Gastroesophageal sphincter (tissue), 4 donors: ENCODE measurements around the gene FAM43A. TPM values are rescaled to one million over a fixed set of nuclear protein-coding genes. Genes with fewer than 3 reads are reported as not detected.

Experiments used
- ATAC-seq: fragments of 150-250 bp; one replicate; pipeline ENCODE4 v1.9.1; 2016; ENCODE audit warnings: mild to moderate bottlenecking, moderate library complexity
- H3K27ac ChIP-seq, 4 donors: fragments of 200-600 bp; sonication (generic) in 3 of 4; 1 replicate in 3 of 4; 2 replicates in 1 of 4; pipeline ENCODE4 v1.5.1; 2016 to 2019
- H3K27me3 ChIP-seq: fragments of 200-600 bp; sonication (generic); one replicate; pipeline ENCODE4 v1.5.1; 2019
- H3K36me3 ChIP-seq, 2 donors: fragments of 200-600 bp; sonication (generic); one replicate each; pipeline ENCODE4 v1.5.1; 2019; ENCODE audit warnings: control low read depth in 1 of 2
- H3K4me1 ChIP-seq, 3 donors: fragments of 200-600 bp; sonication (generic); 1 replicate in 2 of 3; 2 replicates in 1 of 3; pipeline ENCODE4 v1.5.1; 2016 to 2019; ENCODE audit warnings: control low read depth in 2 of 3
- H3K4me3 ChIP-seq, 2 donors: fragments of 200-600 bp; sonication (generic); one replicate each; pipeline ENCODE4 v1.5.1; 2019; ENCODE audit warnings: mild to moderate bottlenecking in 1 of 2, moderate library complexity in 1 of 2
- H3K9me3 ChIP-seq, 3 donors: fragments of 200-600 bp; sonication (generic); one replicate each; pipeline ENCODE4 v1.5.1; 2017 to 2019; ENCODE audit warnings: control low read depth in 2 of 3
- EP300 ChIP-seq: sonication (generic); formaldehyde crosslinking; IDR thresholded peaks from one replicate; pipeline ENCODE4 v1.6.1; 2017; ENCODE audit warnings: antibody characterized with exemption, mild to moderate bottlenecking
- POLR2A ChIP-seq, 2 donors: fragments of 450-650 bp; IDR thresholded peaks; one replicate each; pipeline ENCODE4 v1.6.1; 2017; ENCODE audit warnings: antibody characterized with exemption in 2 of 2, mild to moderate bottlenecking in 2 of 2, moderate library complexity in 1 of 2
- POLR2AphosphoS5 ChIP-seq: sonication (generic); formaldehyde crosslinking; IDR thresholded peaks from one replicate; pipeline ENCODE4 v1.6.1; 2017; ENCODE audit warnings: antibody characterized with exemption
- WGBS, 2 donors: methylation state at CpG; one replicate each; pipeline ENCODE4 v1.1.5; 2018; ENCODE audit warnings: low coverage in 1 of 2; 5-methylcytosine and 5-hydroxymethylcytosine counted together
- total RNA-seq, 4 donors: library from RNA; depleted of rRNA; stranded (reverse); fragments of >200 nt; gene quantifications; one replicate each; pipeline ENCODE4 v1.1.0, GENCODE V29; 2016
- TF ChIP-seq, protein P1 (sequence below), 4 experiments: fragments of 200-600 bp in 2 of 4; fragments of 450-650 bp in 2 of 4; sonication (generic) in 1 of 4; IDR thresholded peaks; one replicate each; pipeline ENCODE4 v1.5.1; 2017 to 2019; ENCODE audit warnings: antibody characterized with exemption in 4 of 4, mild to moderate bottlenecking in 2 of 4, moderate library complexity in 2 of 4

The FAM43A gene, protein sequence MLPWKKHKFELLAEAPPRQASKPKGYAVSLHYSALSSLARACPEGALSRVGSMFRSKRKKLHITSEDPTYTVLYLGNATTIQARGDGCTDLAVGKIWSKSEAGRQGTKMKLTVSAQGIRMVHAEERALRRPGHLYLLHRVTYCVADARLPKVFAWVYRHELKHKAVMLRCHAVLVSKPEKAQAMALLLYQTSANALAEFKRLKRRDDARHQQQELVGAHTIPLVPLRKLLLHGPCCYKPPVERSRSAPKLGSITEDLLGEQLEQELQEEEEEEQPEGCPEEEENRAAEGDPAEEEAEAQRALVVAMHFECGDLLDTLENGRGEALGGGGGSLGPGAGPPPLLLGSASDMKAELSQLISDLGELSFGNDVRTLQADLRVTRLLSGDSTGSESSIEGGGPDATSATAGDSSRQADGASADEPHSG
- total RNA-seq: 10 to 100 TPM; 15.9 to 36.3 (median 23.8) TPM

DNA sequence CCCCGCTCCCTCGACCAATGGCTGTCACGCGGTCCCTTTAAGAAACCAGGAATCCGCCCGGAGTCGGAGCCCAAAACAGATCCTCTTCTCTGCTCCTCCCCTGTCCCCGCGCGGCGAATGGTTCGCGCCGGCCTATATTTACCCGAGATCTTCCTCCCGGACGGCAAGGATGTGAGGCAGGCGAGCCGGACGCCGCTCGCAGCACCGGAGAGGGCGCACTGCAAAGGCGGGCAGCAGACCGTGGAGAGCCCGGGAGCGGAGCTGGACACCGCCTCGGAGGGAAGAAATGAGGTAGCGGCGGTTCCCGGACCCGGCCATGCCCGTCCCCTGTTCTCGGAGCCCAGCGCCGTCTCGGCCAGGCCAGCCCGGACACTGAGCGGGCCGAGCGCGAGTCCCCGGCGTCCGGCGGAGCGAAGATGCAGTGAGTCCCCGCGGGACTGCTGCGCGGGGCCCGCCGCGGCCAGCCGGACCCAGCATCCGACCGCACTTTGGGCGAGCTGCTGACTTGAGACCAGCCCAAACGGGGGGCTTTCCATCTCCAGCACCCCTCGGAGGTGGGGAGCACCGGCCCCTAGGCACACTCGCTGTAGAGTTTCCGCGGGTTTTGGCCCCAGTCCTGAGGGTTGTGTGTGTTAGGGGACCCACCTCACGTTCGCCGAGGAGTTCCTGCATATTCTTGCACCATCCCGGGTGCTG lies at the start of gene FAM43A:
Gene FAM43A (plus strand): TSS at position 166 of the 696 bp plus-strand sequence. CDS start 944 bp downstream, outside the sequence.
- Histone ChIP-seq H3K4me3 (peak within 1 kb of the TSS; percentile 76 to 84), H3K9me3 (no peaks in the 10 kb centered on the region), H3K27ac (peak within 1 kb of the TSS; percentile 62 to 87 (median 86)), H3K36me3 (no peaks in the 10 kb centered on the region), H3K4me1 (peaks cover 0 to 57% (median 22%) of the 10 kb centered on the region in 3 donors), H3K27me3 (no peaks in the 10 kb centered on the region)
- TF ChIP-seq EP300: no peak
- TF ChIP-seq POLR2A (IDR thresholded peaks at IDR 0.05): peak; percentile 99
- TF ChIP-seq, protein P1, sequence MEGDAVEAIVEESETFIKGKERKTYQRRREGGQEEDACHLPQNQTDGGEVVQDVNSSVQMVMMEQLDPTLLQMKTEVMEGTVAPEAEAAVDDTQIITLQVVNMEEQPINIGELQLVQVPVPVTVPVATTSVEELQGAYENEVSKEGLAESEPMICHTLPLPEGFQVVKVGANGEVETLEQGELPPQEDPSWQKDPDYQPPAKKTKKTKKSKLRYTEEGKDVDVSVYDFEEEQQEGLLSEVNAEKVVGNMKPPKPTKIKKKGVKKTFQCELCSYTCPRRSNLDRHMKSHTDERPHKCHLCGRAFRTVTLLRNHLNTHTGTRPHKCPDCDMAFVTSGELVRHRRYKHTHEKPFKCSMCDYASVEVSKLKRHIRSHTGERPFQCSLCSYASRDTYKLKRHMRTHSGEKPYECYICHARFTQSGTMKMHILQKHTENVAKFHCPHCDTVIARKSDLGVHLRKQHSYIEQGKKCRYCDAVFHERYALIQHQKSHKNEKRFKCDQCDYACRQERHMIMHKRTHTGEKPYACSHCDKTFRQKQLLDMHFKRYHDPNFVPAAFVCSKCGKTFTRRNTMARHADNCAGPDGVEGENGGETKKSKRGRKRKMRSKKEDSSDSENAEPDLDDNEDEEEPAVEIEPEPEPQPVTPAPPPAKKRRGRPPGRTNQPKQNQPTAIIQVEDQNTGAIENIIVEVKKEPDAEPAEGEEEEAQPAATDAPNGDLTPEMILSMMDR (IDR thresholded peaks at IDR 0.05): peak in 3 of 4 experiments; percentile 5 to 45 (median 44)
- TF ChIP-seq POLR2AphosphoS5: peak; percentile 100
- ATAC-seq: peak; percentile 86
- WGBS, 2 donors: 0% methylated on average over 4 of the region's 70 CpGs; no CpG with 5 or more reads in 1 of the 2 donors

DNA sequence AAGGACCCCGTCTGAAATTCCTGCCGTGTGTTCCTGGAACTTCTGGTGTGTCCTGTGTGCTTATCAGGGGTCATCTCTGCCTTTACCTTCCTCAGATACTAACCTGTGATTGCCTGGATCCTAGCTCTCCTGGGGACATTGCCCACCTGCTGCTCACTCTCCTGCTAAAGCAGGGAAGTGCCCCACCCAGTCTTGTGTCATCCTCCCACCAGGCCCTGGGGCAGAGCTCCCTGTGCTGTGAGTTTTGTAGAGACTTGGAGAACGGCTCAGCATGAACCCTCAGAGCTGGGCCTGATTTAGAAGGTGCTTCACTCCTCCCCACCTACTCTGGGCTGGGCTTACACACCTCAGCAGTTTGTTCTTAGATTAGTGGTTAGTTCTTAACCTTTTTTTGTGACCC lies 48.6 kb upstream of the FAM43A start:
- H3K36me3 ChIP-seq: peaks cover 0 to 24% of the 10 kb centered on the region in 2 donors
- peaks cover 0 to 14% (median 0%) of the 10 kb centered on the region in 3 donors for H3K4me1 ChIP-seq
- H3K27ac ChIP-seq: no peak overlapping the region
- no peaks in the 10 kb centered on the region for H3K9me3 ChIP-seq
- 67 to 100% methylated on average over 1 to 2 of the region's 3 CpGs for WGBS, 2 donors
- ATAC-seq: no peak
- no peak for TF ChIP-seq EP300
- TF ChIP-seq POLR2A (IDR thresholded peaks at IDR 0.05): no peak
- TF ChIP-seq, protein P1 (IDR thresholded peaks at IDR 0.05): no peak
- H3K4me3 ChIP-seq: no peak overlapping the region
- H3K27me3 ChIP-seq: no peaks in the 10 kb centered on the region

DNA sequence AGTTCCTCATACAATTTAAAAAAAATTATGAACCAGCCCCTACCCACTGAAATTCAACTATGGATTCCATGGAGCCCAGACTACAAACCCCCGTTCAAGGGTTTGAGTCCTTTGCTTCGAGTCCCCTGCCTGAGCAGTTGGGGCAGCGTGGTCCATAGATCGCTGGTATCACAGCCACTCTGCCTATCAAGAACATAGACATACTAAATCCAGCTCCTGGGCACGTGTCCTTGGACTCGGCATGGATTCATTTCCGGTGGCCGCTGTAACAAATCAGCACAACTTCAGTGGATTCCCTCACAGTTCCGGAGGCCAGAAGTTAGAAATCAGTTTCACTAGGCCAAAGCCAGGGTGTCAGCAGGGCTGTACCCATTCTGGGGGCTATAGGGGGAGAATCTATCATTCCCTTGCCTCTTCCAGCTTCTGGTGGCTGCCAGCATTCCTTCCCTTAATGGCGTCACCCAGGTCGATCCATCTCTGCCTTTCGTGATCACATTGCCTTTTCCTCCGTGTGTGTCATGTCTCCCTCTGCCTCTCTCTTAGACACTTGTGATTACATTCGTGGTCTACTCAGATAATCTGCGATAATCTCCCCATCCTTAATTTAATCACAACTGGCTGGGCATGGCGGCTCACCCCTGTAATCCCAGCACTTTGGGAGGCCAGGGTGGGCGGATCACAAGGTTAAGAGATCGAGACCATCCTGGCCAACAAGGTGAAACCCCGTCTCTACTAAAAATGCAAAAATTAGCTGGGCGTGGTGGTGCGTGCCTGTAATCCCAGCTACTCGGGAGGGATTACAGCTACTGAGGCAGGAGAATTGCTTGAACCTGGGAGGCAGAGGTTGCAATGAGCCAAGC lies 47.9 kb upstream of the FAM43A start:
- Histone ChIP-seq H3K27ac (no peak overlapping the region), H3K9me3 (no peaks in the 10 kb centered on the region), H3K27me3 (no peaks in the 10 kb centered on the region), H3K4me3 (no peak overlapping the region), H3K4me1 (peaks cover 0 to 7% (median 0%) of the 10 kb centered on the region in 3 donors), H3K36me3 (peaks cover 0 to 28% of the 10 kb centered on the region in 2 donors)
- ATAC-seq: no peak
- WGBS, 2 donors: 86 to 100% methylated on average over 3 to 7 of the region's 22 CpGs
- TF ChIP-seq EP300 (no peak), POLR2AphosphoS5 (no peak), POLR2A (IDR thresholded peaks at IDR 0.05) (no peak)
- TF ChIP-seq, protein P1 (IDR thresholded peaks at IDR 0.05): no peak

- TF ChIP-seq, protein P1 (IDR thresholded peaks at IDR 0.05): no peak
- TF ChIP-seq POLR2AphosphoS5 (no peak), EP300 (no peak), POLR2A (IDR thresholded peaks at IDR 0.05) (no peak)
- peaks cover 0 to 41% of the 10 kb centered on the region in 2 donors for H3K36me3 ChIP-seq
- H3K27ac ChIP-seq: peak overlapping the region in 2 of 4 donors; percentile 36 to 65
- 83 to 87% methylated on average over 8 to 9 of the region's 10 CpGs for WGBS, 2 donors
- H3K9me3 ChIP-seq: no peaks in the 10 kb centered on the region
- ATAC-seq: no peak
- no peaks in the 10 kb centered on the region for H3K4me1 ChIP-seq
- no peaks in the 10 kb centered on the region for H3K27me3 ChIP-seq
- H3K4me3 ChIP-seq: no peak overlapping the region
Measured at GRCh38 chr3:194638991-194639605, 46.6 kb upstream of the FAM43A start.
